H1 (cell line): Measurements from ENCODE around the gene LRRTM4. TPM values are rescaled to one million over a fixed set of nuclear protein-coding genes. Genes with fewer than 3 reads are reported as not detected.

Source experiments
- CTCF ChIA-PET: fragments of 300-600 bp; sonication (Branson Sonifier 250); formaldehyde crosslinking; loops from one replicate; lab custom pipeline; 2021; ENCODE audit not compliant: partially characterized antibody; lab: Charles Lee
- POLR2A ChIA-PET: fragments of 300-600 bp; sonication (Branson Sonifier 250); formaldehyde crosslinking; loops from one replicate; lab custom pipeline; 2021; ENCODE audit warnings: inconsistent platforms; ENCODE audit not compliant: partially characterized antibody; lab: Charles Lee
- DNase-seq, 2 experiments: peaks; one replicate each; pipeline versions ENCODE4 v3.0.0 to v3.0.0-alpha.2; 2010 to 2022; ENCODE audit warnings: low spot score in 2 of 2, low read depth in 1 of 2, mixed read lengths in 1 of 2
- FAIRE-seq: peaks from 2 replicates; lab custom pipeline; 2011; peaks lifted over from hg19 to GRCh38; lab: Jason Lieb, UNC
- H2AFZ ChIP-seq: 2 replicates; pipeline ENCODE4 v1.8.1; 2012; ENCODE audit warnings: low read length, inconsistent platforms
- H2AK5ac ChIP-seq: 2 replicates; pipeline ENCODE4 v1.6.1; 2013; ENCODE audit warnings: low read depth, low read length
- H2BK120ac ChIP-seq: replicated peaks from 2 replicates; pipeline ENCODE3; 2013; ENCODE audit warnings: low read depth, low read length, inconsistent platforms
- H2BK12ac ChIP-seq: 2 replicates; pipeline ENCODE4 v1.6.1; 2013; ENCODE audit warnings: low read depth, low read length
- H2BK15ac ChIP-seq: 2 replicates; pipeline ENCODE4 v1.6.1; 2013; ENCODE audit warnings: low read length
- H2BK20ac ChIP-seq: 2 replicates; pipeline ENCODE4 v1.6.1; 2013; ENCODE audit warnings: low read length
- H2BK5ac ChIP-seq: 2 replicates; pipeline ENCODE4 v1.6.1; 2013; ENCODE audit warnings: low read depth, low read length
- H3K14ac ChIP-seq: 2 replicates; pipeline ENCODE4 v1.6.1; 2013; ENCODE audit warnings: inconsistent platforms; ENCODE audit not compliant: insufficient read length
- H3K18ac ChIP-seq: 2 replicates; pipeline ENCODE4 v1.6.1; 2013; ENCODE audit warnings: low read length; ENCODE audit errors: extremely low read depth
- H3K23ac ChIP-seq: 2 replicates; pipeline ENCODE4 v1.6.1; 2013; ENCODE audit warnings: inconsistent platforms; ENCODE audit not compliant: insufficient read length
- H3K23me2 ChIP-seq: 2 replicates; pipeline ENCODE4 v1.6.1; 2013; ENCODE audit warnings: low read depth, low read length
- H3K27ac ChIP-seq: 2 replicates; pipeline ENCODE4 v1.6.1; 2011; ENCODE audit warnings: low read depth, low read length, inconsistent platforms
- H3K27me3 ChIP-seq, 4 experiments: replicated peaks in 1 of 4; 1 replicate in 1 of 4; 2 replicates in 3 of 4; pipeline versions ENCODE4 v1.6.1 to v1.8.1; 2011 to 2013; ENCODE audit warnings: low read length in 3 of 4, mild to moderate bottlenecking in 3 of 4, inconsistent platforms in 2 of 4, mixed read lengths in 2 of 4, moderate library complexity in 1 of 4; ENCODE audit not compliant: control insufficient read depth in 3 of 4, insufficient read depth in 3 of 4; ENCODE audit errors: extremely low read depth in 1 of 4
- H3K36me3 ChIP-seq, 4 experiments: 2 replicates each; pipeline versions ENCODE4 v1.6.1 to v1.8.1; 2011 to 2013; ENCODE audit warnings: mild to moderate bottlenecking in 4 of 4, low read length in 3 of 4, moderate library complexity in 2 of 4, control low read depth in 1 of 4, inconsistent platforms in 1 of 4; ENCODE audit not compliant: insufficient read depth in 4 of 4, control insufficient read depth in 2 of 4
- H3K4ac ChIP-seq: replicated peaks from 2 replicates; pipeline ENCODE3; 2013; ENCODE audit warnings: low read length, low read depth, mixed read lengths, inconsistent platforms; ENCODE audit not compliant: insufficient read length
- H3K4me1 ChIP-seq, 4 experiments: replicated peaks in 1 of 4; 1 replicate in 1 of 4; 2 replicates in 3 of 4; pipeline versions ENCODE4 v1.6.1 to v1.8.1; 2011 to 2013; ENCODE audit warnings: low read length in 3 of 4, inconsistent platforms in 2 of 4, mixed read lengths in 1 of 4; ENCODE audit not compliant: insufficient read depth in 4 of 4, control insufficient read depth in 3 of 4
- H3K4me2 ChIP-seq, 2 experiments: 2 replicates each; pipeline versions ENCODE4 v1.6.1 to v1.8.1; 2011 to 2013; ENCODE audit warnings: low read depth in 2 of 2, low read length in 2 of 2, control low read depth in 1 of 2, inconsistent platforms in 1 of 2, mild to moderate bottlenecking in 1 of 2; ENCODE audit not compliant: insufficient read depth in 1 of 2
- H3K4me3 ChIP-seq, 4 experiments: fragments of 200-600, 300-600 bp in 1 of 4; sonication (generic), shearing (Covaris generic), sonication (Bioruptor Twin) in 1 of 4; 2 replicates each; pipeline versions ENCODE4 v1.5.1 to v1.8.1; 2011 to 2016; ENCODE audit warnings: low read length in 4 of 4, low read depth in 3 of 4, control low read depth in 2 of 4, inconsistent platforms in 2 of 4, mild to moderate bottlenecking in 2 of 4, mixed read lengths in 1 of 4, moderate library complexity in 1 of 4; ENCODE audit not compliant: insufficient read depth in 2 of 4; ENCODE audit errors: extremely low read depth in 1 of 4
- H3K56ac ChIP-seq: replicated peaks from 2 replicates; pipeline ENCODE3; 2013; ENCODE audit warnings: low read depth, mild to moderate bottlenecking, mixed read lengths, low read length, inconsistent platforms; ENCODE audit not compliant: insufficient read length
- H3K79me1 ChIP-seq: 2 replicates; pipeline ENCODE4 v1.6.1; 2013; ENCODE audit warnings: low read depth, low read length, control low read depth
- H3K79me2 ChIP-seq, 2 experiments: 2 replicates each; pipeline versions ENCODE4 v1.6.1 to v1.8.1; 2012 to 2013; ENCODE audit warnings: low read length in 2 of 2, mild to moderate bottlenecking in 2 of 2, inconsistent platforms in 1 of 2; ENCODE audit not compliant: insufficient read depth in 2 of 2, control insufficient read depth in 1 of 2
- H3K9ac ChIP-seq, 4 experiments: replicated peaks in 1 of 4; 1 replicate in 1 of 4; 2 replicates in 3 of 4; pipeline versions ENCODE4 v1.6.1 to v1.8.1; 2011 to 2013; ENCODE audit warnings: low read depth in 3 of 4, low read length in 3 of 4, control low read depth in 2 of 4, mild to moderate bottlenecking in 2 of 4, moderate library complexity in 2 of 4, inconsistent platforms in 1 of 4; ENCODE audit errors: extremely low read depth in 1 of 4
- H3K9me3 ChIP-seq, 2 experiments: 2 replicates each; pipeline versions ENCODE4 v1.6.1 to v1.8.1; 2012 to 2013; ENCODE audit warnings: mild to moderate bottlenecking in 2 of 2, moderate library complexity in 2 of 2, control low read depth in 1 of 2, inconsistent platforms in 1 of 2, low read depth in 1 of 2, low read length in 1 of 2, mixed read lengths in 1 of 2; ENCODE audit not compliant: insufficient read depth in 2 of 2
- H4K20me1 ChIP-seq, 2 experiments: replicated peaks in 1 of 2; 2 replicates each; pipeline versions ENCODE3 to v1.8.1; 2011 to 2013; ENCODE audit warnings: inconsistent platforms in 2 of 2, low read length in 2 of 2, mild to moderate bottlenecking in 1 of 2; ENCODE audit not compliant: insufficient read depth in 2 of 2, control insufficient read depth in 1 of 2
- H4K5ac ChIP-seq: 2 replicates; pipeline ENCODE4 v1.6.1; 2013; ENCODE audit warnings: low read length, low read depth, mixed read lengths, inconsistent platforms; ENCODE audit not compliant: insufficient read length
- H4K8ac ChIP-seq: 2 replicates; pipeline ENCODE4 v1.8.0; 2013; ENCODE audit warnings: mild to moderate bottlenecking, moderate library complexity, low read length, inconsistent platforms; ENCODE audit not compliant: insufficient read depth; ENCODE audit errors: extremely low read depth
- H4K91ac ChIP-seq: replicated peaks from 2 replicates; pipeline ENCODE3; 2013; ENCODE audit warnings: low read length, mixed read lengths, inconsistent platforms; ENCODE audit not compliant: insufficient read length
- PHF8 ChIP-seq: fragments of 200-600 bp; sonication (generic); conservative IDR thresholded peaks from 2 replicates; pipeline ENCODE4 v1.7.1; 2012; ENCODE audit warnings: low read depth, mild to moderate bottlenecking, inconsistent platforms, low read length, moderate library complexity
- SAP30 ChIP-seq: fragments of 300-600 bp; sonication (generic); IDR thresholded peaks from 2 replicates; pipeline ENCODE4 v1.7.1; 2012; ENCODE audit warnings: low read length, moderate library complexity, mild to moderate bottlenecking, inconsistent platforms; ENCODE audit not compliant: insufficient read depth, insufficient replicate concordance
- SRF ChIP-seq: IDR thresholded peaks from 2 replicates; pipeline ENCODE4 v1.6.1; 2011; ENCODE audit warnings: mild to moderate bottlenecking, low read depth, low read length, moderate library complexity
- TAF1 ChIP-seq: IDR thresholded peaks from 2 replicates; pipeline ENCODE4 v1.6.1; 2011; ENCODE audit warnings: mild to moderate bottlenecking, low read depth, low read length
- TAF7 ChIP-seq: optimal IDR thresholded peaks from 2 replicates; pipeline ENCODE3; 2011; ENCODE audit warnings: low read depth, mild to moderate bottlenecking, inconsistent platforms, low read length, moderate library complexity, borderline replicate concordance
- TBP ChIP-seq: IDR thresholded peaks from 2 replicates; pipeline ENCODE4 v1.6.1; 2011; ENCODE audit warnings: low read depth, low read length, improper control_type of control experiment
- WGBS, 2 experiments: shearing (Covaris generic) in 1 of 2; methylation state at CpG; one replicate each; pipeline versions ENCODE4 v1.1.6 to v1.1.7; 2013 to 2015; ENCODE audit warnings: low lambda C conversion rate in 2 of 2, mixed read lengths in 2 of 2, inconsistent platforms in 1 of 2, low coverage in 1 of 2, missing lambda C conversion rate in 1 of 2; ENCODE audit not compliant: insufficient replicate concordance in 2 of 2, insufficient coverage in 1 of 2, insufficient read length in 1 of 2; ENCODE audit errors: extremely low coverage in 1 of 2, missing lambda C conversion rate in 1 of 2; 5-methylcytosine and 5-hydroxymethylcytosine counted together
- polyA plus RNA-seq, 7 experiments: library from polyadenylated mRNA; depleted of rRNA in 3 of 7; stranded (reverse) in 5 of 7; unstranded in 2 of 7; fragments of >200 nt in 5 of 7; fragments of 200-250 nt in 2 of 7; gene quantifications; 1 replicate in 5 of 7; 2 replicates in 1 of 7; 4 replicates in 1 of 7; pipeline versions ENCODE4 v1.2.1 to v1.2.3, GENCODE V29; 2011 to 2013; ENCODE audit warnings: missing spikeins in 2 of 7, mixed read lengths in 2 of 7
- total RNA-seq: library from RNA; stranded (reverse); fragmentation: NEBNext Ultra II Directional; extraction: Animal tissue kit (Norgen Biotek cat#: 25700); gene quantifications from 2 replicates; pipeline ENCODE4 v1.2.1, GENCODE V29; 2021

Gene LRRTM4
- total and polyA plus RNA-seq, 2 of the 8 experiments (the other 6 are each of a cell fraction or from before 2014, with no cell fraction given) = 3.6 to 9.5 TPM

- H2BK5ac ChIP-seq = no peak overlapping the region; the same call in 1 of the 2 replicates
- H3K36me3 ChIP-seq = peaks cover 0 to 5% (median 1%) of the 10 kb centered on the region in 4 experiments; a peak in 2 of 8 replicates
- TF ChIP-seq TBP (no peak), TAF7 (no peak), SAP30 (no peak), TAF1 (no peak), PHF8 (no peak), SRF (no peak)
- no peak overlapping the region for H3K4ac ChIP-seq
- no peak overlapping the region for H4K8ac ChIP-seq
- no peaks in the 10 kb centered on the region for H3K9me3 ChIP-seq
- POLR2A ChIA-PET = no interaction called here
- H3K4me2 ChIP-seq = no peak overlapping the region; a peak in 1 of 4 replicates
- no peaks in the 10 kb centered on the region for H3K27me3 ChIP-seq
- no peak overlapping the region for H2AFZ ChIP-seq
- peaks cover 0 to 20% (median 4%) of the 10 kb centered on the region in 4 experiments; a peak in 4 of 7 replicates for H3K4me1 ChIP-seq
- no peak overlapping the region for H2BK120ac ChIP-seq
- H3K4me3 ChIP-seq = peak overlapping the region in 1 of 4 experiments; percentile 73; a peak in 1 of 8 replicates
- no peak overlapping the region for H3K23ac ChIP-seq
- H3K9ac ChIP-seq = no peak overlapping the region
- H2AK5ac ChIP-seq = no peak overlapping the region
- H3K14ac ChIP-seq = no peak overlapping the region
- H2BK15ac ChIP-seq = no peak overlapping the region
- H2BK12ac ChIP-seq = no peak overlapping the region
- no peak for DNase-seq
- no peak overlapping the region for H3K18ac ChIP-seq
- H4K5ac ChIP-seq = no peak overlapping the region
- no peak overlapping the region for H4K91ac ChIP-seq
- CTCF ChIA-PET = no interaction called here
- 87% methylated on average over 3 of the region's 3 CpGs; no CpG with 5 or more reads in 1 of the 2 experiments for WGBS, 2 experiments
- no peak for FAIRE-seq
- H4K20me1 ChIP-seq = no peaks in the 10 kb centered on the region
- H3K27ac ChIP-seq = no peak overlapping the region
- H2BK20ac ChIP-seq = no peak overlapping the region
- peaks cover 2% of the 10 kb centered on the region; the same call in 1 of the 2 replicates for H3K23me2 ChIP-seq
- no peaks in the 10 kb centered on the region for H3K79me1 ChIP-seq
- H3K79me2 ChIP-seq = peaks cover 4 to 32% of the 10 kb centered on the region in 2 experiments; a peak in 3 of 4 replicates
- H3K56ac ChIP-seq = no peak overlapping the region
Observed at GRCh38 chr2:77085561-77085960, 436.6 kb downstream of the LRRTM4 start.
